ENCODE measurements around the gene ACSL6.

The ACSL6 gene

DNA sequence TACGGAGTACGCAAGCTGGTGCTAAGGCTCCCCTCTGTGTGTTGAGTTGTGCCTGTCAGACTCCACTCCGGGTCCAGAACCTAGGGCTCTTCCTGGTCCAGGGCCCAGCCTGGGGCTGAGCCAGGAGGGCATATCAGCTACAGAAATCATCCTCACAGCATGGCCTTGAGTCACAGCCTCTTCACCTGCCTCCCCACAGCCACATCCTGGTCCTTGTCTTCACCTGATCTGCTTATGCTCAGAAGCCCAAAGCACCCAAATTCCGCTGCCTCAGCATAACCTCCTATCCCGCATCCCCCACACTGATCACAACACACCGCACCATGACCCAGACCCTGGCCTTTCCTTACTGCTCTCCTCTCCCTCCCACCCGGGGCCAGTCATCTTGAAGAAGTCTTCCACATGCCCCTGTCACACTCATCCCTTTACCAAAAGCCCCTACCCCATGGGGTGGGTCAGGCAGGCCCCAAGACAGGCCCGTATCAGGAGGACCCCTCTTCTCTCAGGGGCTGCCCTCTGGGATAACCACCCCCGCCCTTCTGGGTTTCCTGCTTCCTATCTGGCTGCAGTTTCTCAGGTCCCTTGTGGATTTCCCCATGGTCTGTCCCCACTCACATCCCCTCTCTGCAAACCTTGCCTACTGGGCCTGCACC, 47.7 kb upstream of the ACSL6 start:
- Histone ChIP-seq H2BK15ac (ENCODE audit: low read depth, poor library complexity, severe bottlenecking) (no peak overlapping the region), H4K8ac (ENCODE audit: low read length) (no peak overlapping the region)

DNA sequence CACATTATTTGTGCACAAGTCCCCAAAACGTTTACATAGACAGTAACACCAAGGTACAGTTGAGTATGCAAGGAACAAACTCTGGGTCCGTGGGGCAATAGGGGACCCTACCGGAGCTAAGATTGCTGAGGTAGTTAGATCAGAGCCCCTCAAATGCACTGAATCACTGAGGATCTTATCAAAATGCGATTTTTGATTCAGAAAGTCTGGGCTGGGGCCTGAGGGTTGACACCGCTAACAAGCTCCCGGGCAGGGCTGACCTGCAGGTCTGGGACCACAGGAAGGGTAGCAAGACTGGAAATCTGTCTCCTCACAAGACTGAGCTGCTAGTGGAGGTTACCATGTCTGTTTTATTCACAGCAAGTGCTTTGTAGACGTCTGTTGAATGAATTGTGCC, 47.2 kb upstream of the ACSL6 start:
- Histone ChIP-seq H3K23ac (ENCODE audit: low read length in 2 of 2) (no peak overlapping the region), H3K27ac (ENCODE audit: low read length, poor library complexity, severe bottlenecking) (no peak overlapping the region), H3K4ac (ENCODE audit: low read depth in 1 of 2, low read length in 2 of 2) (no peak overlapping the region), H3K4me3 (ENCODE audit: insufficient read depth in 1 of 2, low read depth in 1 of 2, low read length in 2 of 2) (no peak overlapping the region), H3K18ac (ENCODE audit: low read depth in 1 of 2, low read length in 2 of 2) (no peak overlapping the region), H3K79me1 (replicated peaks; ENCODE audit: low read length, poor library complexity, severe bottlenecking) (no peaks in the 10 kb centered on the region), H2AK5ac (ENCODE audit: low read length, severe bottlenecking) (no peak overlapping the region), H2BK5ac (ENCODE audit: low read depth, low read length, poor library complexity, severe bottlenecking) (no peak overlapping the region), H3K14ac (ENCODE audit: low read length in 2 of 2) (no peak overlapping the region), H3K9me3 (ENCODE audit: control insufficient read depth, low read length) (no peaks in the 10 kb centered on the region), H2BK15ac (ENCODE audit: low read depth, poor library complexity, severe bottlenecking) (no peak overlapping the region), H3K9ac (ENCODE audit: low read length) (no peak overlapping the region), H3K4me1 (ENCODE audit: control insufficient read depth, insufficient read depth, low read depth, low read length) (no peaks in the 10 kb centered on the region), H4K8ac (ENCODE audit: low read length) (no peak overlapping the region), H3K4me2 (ENCODE audit: low read length, poor library complexity, severe bottlenecking) (no peak overlapping the region), H4K91ac (ENCODE audit: low read length) (no peak overlapping the region), H2BK12ac (ENCODE audit: low read length in 2 of 2) (no peak overlapping the region), H3K36me3 (ENCODE audit: control insufficient read depth in 1 of 2, insufficient read depth in 2 of 2, low read depth in 1 of 2, low read length in 2 of 2) (no peaks in the 10 kb centered on the region), H2BK120ac (ENCODE audit: low read depth, low read length) (no peak overlapping the region), H3K27me3 (ENCODE audit: control insufficient read depth in 1 of 2, insufficient read depth in 1 of 2, low read length in 2 of 2) (peaks cover 13 to 24% of the 10 kb centered on the region in 2 experiments), H2AFZ (ENCODE audit: low read depth, low read length) (no peak overlapping the region)
- no peak for DNase-seq
- 86% methylated on average over 7 of the region's 7 CpGs for WGBS

More for the DNA sequence above, 47.7 kb upstream of the ACSL6 start:
- H3K14ac ChIP-seq (ENCODE audit: low read length in 2 of 2): no peak overlapping the region
- H2BK12ac ChIP-seq (ENCODE audit: low read length in 2 of 2): no peak overlapping the region
- H4K91ac ChIP-seq (ENCODE audit: low read length): no peak overlapping the region
- no peak overlapping the region for H3K27ac ChIP-seq (ENCODE audit: low read length, poor library complexity, severe bottlenecking)
- peaks cover 13 to 19% of the 10 kb centered on the region in 2 experiments for H3K27me3 ChIP-seq (ENCODE audit: control insufficient read depth in 1 of 2, insufficient read depth in 1 of 2, low read length in 2 of 2)
- no peaks in the 10 kb centered on the region for H3K79me1 ChIP-seq (replicated peaks; ENCODE audit: low read length, poor library complexity, severe bottlenecking)
- no peak overlapping the region for H2AK5ac ChIP-seq (ENCODE audit: low read length, severe bottlenecking)
- no peak overlapping the region for H2AFZ ChIP-seq (ENCODE audit: low read depth, low read length)
- H3K4ac ChIP-seq (ENCODE audit: low read depth in 1 of 2, low read length in 2 of 2): no peak overlapping the region
- H2BK5ac ChIP-seq (ENCODE audit: low read depth, low read length, poor library complexity, severe bottlenecking): no peak overlapping the region
- no peaks in the 10 kb centered on the region for H3K4me1 ChIP-seq (ENCODE audit: control insufficient read depth, insufficient read depth, low read depth, low read length)
- no peak overlapping the region for H3K4me3 ChIP-seq (ENCODE audit: insufficient read depth in 1 of 2, low read depth in 1 of 2, low read length in 2 of 2)
- no peaks in the 10 kb centered on the region for H3K36me3 ChIP-seq (ENCODE audit: control insufficient read depth in 1 of 2, insufficient read depth in 2 of 2, low read depth in 1 of 2, low read length in 2 of 2)
- H3K9me3 ChIP-seq (ENCODE audit: control insufficient read depth, low read length): no peaks in the 10 kb centered on the region
- no peak overlapping the region for H2BK120ac ChIP-seq (ENCODE audit: low read depth, low read length)
- no peak overlapping the region for H3K23ac ChIP-seq (ENCODE audit: low read length in 2 of 2)
- no peak overlapping the region for H3K4me2 ChIP-seq (ENCODE audit: low read length, poor library complexity, severe bottlenecking)
- DNase-seq: no peak
- 87% methylated on average over 9 of the region's 9 CpGs for WGBS
- H3K18ac ChIP-seq (ENCODE audit: low read depth in 1 of 2, low read length in 2 of 2): no peak overlapping the region
- H3K9ac ChIP-seq (ENCODE audit: low read length): no peak overlapping the region

DNA sequence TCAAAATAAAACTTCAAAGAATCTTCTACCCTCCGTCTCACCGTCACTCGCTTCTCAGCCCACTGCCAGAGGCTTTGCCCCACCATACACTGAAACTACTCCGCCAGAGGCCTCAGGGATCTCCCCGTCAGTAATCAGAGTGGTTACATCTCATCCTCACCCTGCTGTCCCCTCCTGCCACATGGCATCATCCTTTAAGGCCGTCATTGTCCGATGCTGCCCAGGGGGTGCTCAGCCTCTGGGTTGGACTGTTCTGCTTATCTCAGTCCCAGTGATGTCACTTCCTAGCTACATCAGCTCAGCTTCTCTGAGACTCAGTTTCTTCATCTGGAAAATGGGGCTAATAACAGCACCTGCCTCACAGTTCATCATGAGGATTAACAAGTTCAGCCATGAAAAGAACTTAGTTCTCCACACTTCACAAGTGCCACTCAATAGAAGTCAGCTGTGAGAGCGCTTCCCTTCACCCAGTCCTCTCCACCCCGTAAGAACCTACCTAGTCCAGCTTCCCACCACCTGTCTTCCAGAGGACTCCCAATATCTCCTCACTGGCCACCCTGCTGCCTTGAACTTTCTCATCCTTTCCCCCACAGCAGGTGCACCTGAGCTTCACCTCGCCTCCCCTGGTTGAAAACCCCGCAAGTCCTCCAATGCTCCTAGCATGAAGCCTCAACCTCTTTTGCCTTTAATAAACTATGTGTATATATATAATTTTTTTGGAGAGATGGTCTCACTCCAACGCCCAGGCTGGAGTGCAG, 46.2 kb upstream of the ACSL6 start:
- H3K9ac ChIP-seq (ENCODE audit: low read length): no peak overlapping the region
- H3K9me3 ChIP-seq (ENCODE audit: control insufficient read depth, low read length): no peaks in the 10 kb centered on the region
- no peak overlapping the region for H2AFZ ChIP-seq (ENCODE audit: low read depth, low read length)
- no peak for DNase-seq
- H3K36me3 ChIP-seq (ENCODE audit: control insufficient read depth in 1 of 2, insufficient read depth in 2 of 2, low read depth in 1 of 2, low read length in 2 of 2): no peaks in the 10 kb centered on the region
- H3K79me1 ChIP-seq (replicated peaks; ENCODE audit: low read length, poor library complexity, severe bottlenecking): no peaks in the 10 kb centered on the region
- peaks cover 19 to 34% of the 10 kb centered on the region in 2 experiments for H3K27me3 ChIP-seq (ENCODE audit: control insufficient read depth in 1 of 2, insufficient read depth in 1 of 2, low read length in 2 of 2)
- H3K18ac ChIP-seq (ENCODE audit: low read depth in 1 of 2, low read length in 2 of 2): no peak overlapping the region
- H2BK12ac ChIP-seq (ENCODE audit: low read length in 2 of 2): no peak overlapping the region
- H4K8ac ChIP-seq (ENCODE audit: low read length): no peak overlapping the region
- no peak overlapping the region for H2BK120ac ChIP-seq (ENCODE audit: low read depth, low read length)
- 92% methylated on average over 11 of the region's 12 CpGs for WGBS
- no peak overlapping the region for H4K91ac ChIP-seq (ENCODE audit: low read length)
- H3K14ac ChIP-seq (ENCODE audit: low read length in 2 of 2): no peak overlapping the region
- no peak overlapping the region for H3K23ac ChIP-seq (ENCODE audit: low read length in 2 of 2)
- H2BK5ac ChIP-seq (ENCODE audit: low read depth, low read length, poor library complexity, severe bottlenecking): no peak overlapping the region
- no peak overlapping the region for H3K27ac ChIP-seq (ENCODE audit: low read length, poor library complexity, severe bottlenecking)
- no peak overlapping the region for H2AK5ac ChIP-seq (ENCODE audit: low read length, severe bottlenecking)
- no peak overlapping the region for H3K4me2 ChIP-seq (ENCODE audit: low read length, poor library complexity, severe bottlenecking)
- no peak overlapping the region for H2BK15ac ChIP-seq (ENCODE audit: low read depth, poor library complexity, severe bottlenecking)
- H3K4ac ChIP-seq (ENCODE audit: low read depth in 1 of 2, low read length in 2 of 2): no peak overlapping the region
- H3K4me3 ChIP-seq (ENCODE audit: insufficient read depth in 1 of 2, low read depth in 1 of 2, low read length in 2 of 2): no peak overlapping the region
- no peaks in the 10 kb centered on the region for H3K4me1 ChIP-seq (ENCODE audit: control insufficient read depth, insufficient read depth, low read depth, low read length)

DNA sequence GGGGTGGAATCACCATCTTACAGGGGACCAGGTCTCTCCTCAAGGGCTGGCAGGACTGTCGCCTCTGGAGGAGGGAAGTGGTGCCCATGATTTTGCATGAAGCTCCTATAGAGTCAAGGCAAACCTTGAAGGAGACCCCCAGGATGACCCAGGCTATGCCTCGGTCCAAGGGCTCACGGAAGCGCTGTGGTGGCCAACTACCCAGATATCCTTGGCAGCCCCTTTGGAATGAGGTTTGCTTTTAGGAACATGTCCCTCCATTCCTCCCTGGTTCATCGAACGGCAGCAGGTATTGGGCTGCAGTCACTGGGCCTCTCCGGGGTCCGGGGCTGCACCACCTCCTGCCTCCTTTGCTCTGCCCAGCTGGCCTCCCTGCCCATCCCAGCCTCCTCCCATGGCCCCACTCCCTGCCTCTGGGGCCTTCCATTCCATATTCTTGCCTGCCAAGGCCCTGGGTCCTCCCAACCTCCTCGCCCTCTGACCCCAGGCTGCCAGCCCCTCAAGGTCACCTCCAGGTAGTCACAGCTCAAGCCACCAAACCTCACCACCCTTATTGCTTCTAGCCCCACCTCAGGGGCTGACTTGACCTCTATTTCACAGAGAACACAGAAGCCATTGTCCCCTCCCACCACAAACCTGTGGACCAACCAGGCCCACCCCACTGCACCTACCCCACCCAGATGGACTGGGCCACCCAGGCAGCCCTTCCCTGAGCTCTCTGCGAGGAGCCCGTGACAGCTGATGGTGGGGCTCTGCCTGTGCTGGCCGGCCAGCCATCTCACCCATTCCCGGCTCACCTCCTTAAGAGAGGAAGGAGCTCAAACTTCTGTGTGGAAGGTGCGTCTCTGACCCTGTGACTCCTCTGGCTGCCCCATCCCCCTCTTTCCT, 45.4 kb upstream of the ACSL6 start:
- Histone ChIP-seq H3K27ac (ENCODE audit: low read length, poor library complexity, severe bottlenecking) (no peak overlapping the region), H3K79me1 (replicated peaks; ENCODE audit: low read length, poor library complexity, severe bottlenecking) (no peaks in the 10 kb centered on the region), H3K4me2 (ENCODE audit: low read length, poor library complexity, severe bottlenecking) (no peak overlapping the region), H2BK120ac (ENCODE audit: low read depth, low read length) (no peak overlapping the region), H3K9ac (ENCODE audit: low read length) (no peak overlapping the region), H3K4ac (ENCODE audit: low read depth in 1 of 2, low read length in 2 of 2) (no peak overlapping the region), H3K36me3 (ENCODE audit: control insufficient read depth in 1 of 2, insufficient read depth in 2 of 2, low read depth in 1 of 2, low read length in 2 of 2) (no peaks in the 10 kb centered on the region), H3K18ac (ENCODE audit: low read depth in 1 of 2, low read length in 2 of 2) (no peak overlapping the region), H3K27me3 (ENCODE audit: control insufficient read depth in 1 of 2, insufficient read depth in 1 of 2, low read length in 2 of 2) (peaks cover 24 to 34% of the 10 kb centered on the region in 2 experiments), H3K23ac (ENCODE audit: low read length in 2 of 2) (no peak overlapping the region), H4K91ac (ENCODE audit: low read length) (no peak overlapping the region), H2BK5ac (ENCODE audit: low read depth, low read length, poor library complexity, severe bottlenecking) (no peak overlapping the region), H4K8ac (ENCODE audit: low read length) (no peak overlapping the region), H3K14ac (ENCODE audit: low read length in 2 of 2) (no peak overlapping the region), H2BK15ac (ENCODE audit: low read depth, poor library complexity, severe bottlenecking) (no peak overlapping the region), H3K9me3 (ENCODE audit: control insufficient read depth, low read length) (no peaks in the 10 kb centered on the region), H3K4me3 (ENCODE audit: insufficient read depth in 1 of 2, low read depth in 1 of 2, low read length in 2 of 2) (peak overlapping the region in 1 of 2 experiments; percentile 25), H2AK5ac (ENCODE audit: low read length, severe bottlenecking) (no peak overlapping the region), H3K4me1 (ENCODE audit: control insufficient read depth, insufficient read depth, low read depth, low read length) (peaks cover 2% of the 10 kb centered on the region), H2BK12ac (ENCODE audit: low read length in 2 of 2) (no peak overlapping the region), H2AFZ (ENCODE audit: low read depth, low read length) (no peak overlapping the region)
- WGBS: 89% methylated on average over 14 of the region's 14 CpGs
- DNase-seq: no peak

All from mesenchymal stem cell (in vitro differentiated cells and primary cell).